Skeletal muscle satellite cell (primary cell): ENCODE results near the gene FAM170B.

ENCODE experiments used
- H3K27me3 ChIP-seq: 2 replicates; pipeline ENCODE4 v1.7.0; 2013; ENCODE audit warnings: low read length; ENCODE audit not compliant: control insufficient read depth, insufficient read depth
- H3K36me3 ChIP-seq: 2 replicates; pipeline ENCODE4 v1.7.0; 2013; ENCODE audit warnings: mild to moderate bottlenecking, control low read depth, low read length; ENCODE audit not compliant: insufficient read depth
- H3K4me1 ChIP-seq: 2 replicates; pipeline ENCODE4 v1.7.0; 2013; ENCODE audit warnings: low read length; ENCODE audit not compliant: control insufficient read depth, insufficient read depth
- H3K4me2 ChIP-seq: 2 replicates; pipeline ENCODE4 v1.7.0; 2013; ENCODE audit warnings: mild to moderate bottlenecking, low read length
- H3K4me3 ChIP-seq: 2 replicates; pipeline ENCODE4 v1.7.0; 2013; ENCODE audit warnings: low read length
- H3K9ac ChIP-seq: 2 replicates; pipeline ENCODE4 v1.7.0; 2013; ENCODE audit warnings: mild to moderate bottlenecking, low read depth, low read length, moderate library complexity
- H3K9me3 ChIP-seq: replicated peaks from 2 replicates; pipeline ENCODE4 v1.7.0; 2013; ENCODE audit warnings: mild to moderate bottlenecking, control low read depth, low read length

The FAM170B gene

DNA sequence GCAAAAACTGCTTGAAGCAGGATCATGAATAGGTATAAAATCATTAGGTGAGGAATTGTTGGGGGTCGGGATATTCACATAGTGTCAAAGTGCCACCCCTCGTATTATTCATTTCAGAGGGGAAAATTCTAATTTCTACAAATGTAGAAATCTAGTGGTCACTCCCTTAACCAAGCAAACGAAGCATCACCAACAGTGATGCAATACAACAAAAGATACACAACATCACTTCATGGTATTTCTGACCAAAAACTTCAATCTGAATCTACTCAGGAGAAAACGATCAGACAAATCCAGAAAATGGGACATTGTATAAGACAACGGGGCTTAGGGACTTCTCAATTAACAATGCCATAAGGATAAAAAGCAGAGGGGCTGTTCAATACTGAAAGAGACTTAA lies 26.3 kb upstream of the FAM170B start:
- Histone ChIP-seq H3K36me3 (no peaks in the 10 kb centered on the region), H3K4me2 (no peak overlapping the region), H3K4me3 (no peak overlapping the region), H3K9me3 (no peaks in the 10 kb centered on the region), H3K4me1 (no peaks in the 10 kb centered on the region), H3K9ac (no peak overlapping the region), H3K27me3 (peaks cover 20% of the 10 kb centered on the region)

DNA sequence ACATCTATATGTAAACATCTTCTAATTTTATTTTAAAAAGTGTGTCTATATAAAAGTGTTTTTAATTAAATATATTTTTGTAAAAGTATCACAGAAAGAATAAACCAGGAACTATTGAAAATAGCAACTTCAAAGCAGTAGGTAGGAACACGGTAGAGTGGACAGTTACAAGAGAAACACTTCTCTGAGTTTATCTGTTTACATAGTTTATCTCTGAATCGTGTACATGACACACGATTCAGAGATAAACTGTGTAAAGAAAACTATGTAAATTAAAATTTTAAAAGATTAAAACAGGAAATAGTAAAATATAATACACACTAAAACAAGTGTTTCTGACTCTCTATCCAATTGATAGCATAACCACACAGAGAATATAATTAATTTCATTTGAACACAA lies 25.1 kb upstream of the FAM170B start:
- Histone ChIP-seq H3K9ac (no peak overlapping the region), H3K27me3 (peaks cover 21% of the 10 kb centered on the region), H3K36me3 (no peaks in the 10 kb centered on the region), H3K4me2 (no peak overlapping the region), H3K4me1 (no peaks in the 10 kb centered on the region), H3K4me3 (no peak overlapping the region), H3K9me3 (no peaks in the 10 kb centered on the region)

DNA sequence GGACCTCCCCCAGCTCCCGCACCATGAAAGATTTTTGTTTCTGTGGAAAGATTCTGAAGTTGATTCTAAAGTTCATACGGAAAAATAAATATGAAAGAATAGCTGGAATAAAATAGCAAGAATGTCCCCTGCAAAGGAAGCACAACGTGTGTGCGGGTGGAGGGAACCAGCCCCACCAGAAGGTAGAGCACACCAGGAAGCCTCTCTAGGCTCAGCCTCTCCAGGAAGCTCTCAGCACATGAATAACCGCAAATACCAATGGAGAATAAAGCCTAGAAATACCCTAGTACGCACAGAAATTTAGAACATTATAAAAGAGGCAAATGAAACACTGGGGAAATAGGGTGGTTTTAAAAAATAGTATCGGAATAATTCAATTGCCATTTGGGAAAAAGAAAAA lies 24.6 kb upstream of the FAM170B start:
- Histone ChIP-seq H3K4me3 (no peak overlapping the region), H3K9ac (no peak overlapping the region), H3K27me3 (peaks cover 21% of the 10 kb centered on the region), H3K36me3 (no peaks in the 10 kb centered on the region), H3K9me3 (no peaks in the 10 kb centered on the region), H3K4me2 (no peak overlapping the region), H3K4me1 (no peaks in the 10 kb centered on the region)

DNA sequence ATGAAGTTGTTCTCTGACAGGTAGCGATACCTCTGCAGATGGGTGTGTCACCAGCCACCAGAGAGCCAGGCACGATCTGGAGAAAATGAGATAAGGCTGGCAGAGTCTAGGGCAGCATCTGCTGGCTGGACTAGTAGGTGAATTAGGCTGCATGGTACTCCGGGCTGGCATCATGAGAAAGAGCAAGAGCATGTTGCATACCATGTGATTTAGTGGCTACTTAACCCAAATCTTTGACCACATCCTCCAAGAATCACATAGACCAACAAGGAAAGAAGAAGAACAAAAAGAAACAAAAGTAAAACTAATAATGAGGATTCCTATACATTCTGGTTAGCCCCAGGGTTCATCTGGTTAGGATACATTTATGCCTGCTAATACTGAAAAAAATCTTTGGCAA lies 23.4 kb upstream of the FAM170B start:
- Histone ChIP-seq H3K36me3 (no peaks in the 10 kb centered on the region), H3K9ac (no peak overlapping the region), H3K27me3 (peaks cover 26% of the 10 kb centered on the region), H3K4me3 (no peak overlapping the region), H3K4me1 (no peaks in the 10 kb centered on the region), H3K4me2 (no peak overlapping the region), H3K9me3 (no peaks in the 10 kb centered on the region)

DNA sequence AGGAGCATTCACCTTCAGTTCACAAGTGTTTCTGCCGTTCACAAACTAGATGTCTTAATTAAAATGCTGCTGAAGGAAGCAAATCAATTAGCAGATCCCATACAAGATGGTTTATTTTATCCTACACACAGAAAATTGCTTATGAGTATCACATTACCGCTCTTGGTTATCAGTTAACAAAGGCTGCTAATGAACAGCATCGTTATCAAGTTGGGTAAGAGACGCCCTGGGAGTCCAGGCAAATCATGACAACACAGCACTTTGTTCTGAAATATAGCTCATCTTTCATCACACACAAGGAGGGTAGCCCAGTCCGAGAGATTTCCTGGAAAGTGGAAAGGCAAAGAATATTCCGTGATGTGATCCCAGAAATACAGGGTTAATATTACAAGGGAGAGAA lies 20.8 kb upstream of the FAM170B start:
- Histone ChIP-seq H3K4me2 (no peak overlapping the region), H3K9me3 (no peaks in the 10 kb centered on the region), H3K9ac (no peak overlapping the region), H3K4me1 (no peaks in the 10 kb centered on the region), H3K4me3 (no peak overlapping the region), H3K27me3 (peaks cover 45% of the 10 kb centered on the region), H3K36me3 (no peaks in the 10 kb centered on the region)

DNA sequence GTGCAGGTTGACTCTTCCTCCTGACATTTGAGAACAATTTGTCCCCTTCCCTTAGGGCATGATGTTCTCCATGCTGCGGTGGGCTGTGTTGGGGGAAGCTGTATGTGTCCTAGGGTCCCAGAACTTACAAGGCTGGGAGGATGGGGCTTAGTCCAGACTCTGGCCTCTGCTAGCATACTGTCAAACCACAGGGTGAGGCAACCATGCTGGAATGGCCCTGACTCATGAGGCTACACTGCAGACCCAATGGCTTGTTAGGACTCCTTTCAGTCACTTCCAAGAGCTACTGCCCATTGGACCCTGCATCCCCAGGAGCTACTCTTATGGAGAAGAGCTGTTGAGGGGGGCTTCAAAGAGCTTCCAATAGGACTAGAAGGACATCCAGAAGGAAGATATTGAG lies 20.1 kb upstream of the FAM170B start:
- H3K4me2 ChIP-seq: no peak overlapping the region
- no peak overlapping the region for H3K9ac ChIP-seq
- no peaks in the 10 kb centered on the region for H3K9me3 ChIP-seq
- peaks cover under 1% of the 10 kb centered on the region for H3K4me1 ChIP-seq
- H3K4me3 ChIP-seq: no peak overlapping the region
- H3K36me3 ChIP-seq: no peaks in the 10 kb centered on the region
- peaks cover 45% of the 10 kb centered on the region for H3K27me3 ChIP-seq

DNA sequence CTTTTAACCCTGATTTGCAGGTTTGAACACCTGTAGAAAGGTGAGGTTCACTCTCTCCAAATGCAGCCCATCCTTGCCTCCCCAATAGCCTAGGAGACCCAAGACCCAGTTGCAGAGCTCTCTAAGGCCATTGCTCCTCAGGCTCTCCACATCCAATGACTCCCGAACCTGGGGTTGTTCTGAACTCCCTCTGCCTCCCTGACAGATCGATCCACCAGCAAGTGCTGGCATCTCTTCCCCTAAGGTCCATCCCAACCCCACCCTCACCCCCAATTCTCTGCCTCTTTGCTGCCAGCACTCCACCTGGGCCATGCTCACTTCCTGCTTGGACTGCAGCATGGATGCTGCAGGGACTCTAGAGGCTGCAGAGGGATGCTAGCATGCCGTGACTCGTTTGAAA lies 19.3 kb upstream of the FAM170B start:
- Histone ChIP-seq H3K36me3 (no peaks in the 10 kb centered on the region), H3K9me3 (no peaks in the 10 kb centered on the region), H3K4me2 (no peak overlapping the region), H3K4me3 (no peak overlapping the region), H3K4me1 (peaks cover 3% of the 10 kb centered on the region), H3K9ac (no peak overlapping the region), H3K27me3 (peaks cover 45% of the 10 kb centered on the region)

DNA sequence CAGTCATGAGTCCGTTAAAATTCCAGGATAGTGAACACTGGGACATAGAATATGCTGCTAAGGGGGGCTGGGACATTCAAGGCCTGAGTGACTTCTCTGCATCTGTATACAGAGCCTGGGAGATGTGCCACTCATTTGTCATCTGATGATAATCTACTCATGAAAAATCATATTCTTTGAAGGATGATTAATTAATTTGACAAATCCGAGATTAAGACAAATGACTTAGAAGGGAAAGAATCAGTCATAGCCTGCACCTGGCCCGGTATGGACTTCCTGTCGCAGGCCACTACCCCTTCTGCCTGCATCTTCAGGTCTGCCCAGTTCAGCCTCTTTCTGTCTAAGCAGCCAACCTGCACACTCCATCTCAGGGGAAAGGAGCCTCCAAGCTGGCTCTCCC lies 18.8 kb upstream of the FAM170B start:
- H3K27me3 ChIP-seq: peaks cover 45% of the 10 kb centered on the region
- no peak overlapping the region for H3K4me3 ChIP-seq
- no peak overlapping the region for H3K4me2 ChIP-seq
- peaks cover 3% of the 10 kb centered on the region for H3K4me1 ChIP-seq
- H3K36me3 ChIP-seq: no peaks in the 10 kb centered on the region
- H3K9me3 ChIP-seq: no peaks in the 10 kb centered on the region
- no peak overlapping the region for H3K9ac ChIP-seq

DNA sequence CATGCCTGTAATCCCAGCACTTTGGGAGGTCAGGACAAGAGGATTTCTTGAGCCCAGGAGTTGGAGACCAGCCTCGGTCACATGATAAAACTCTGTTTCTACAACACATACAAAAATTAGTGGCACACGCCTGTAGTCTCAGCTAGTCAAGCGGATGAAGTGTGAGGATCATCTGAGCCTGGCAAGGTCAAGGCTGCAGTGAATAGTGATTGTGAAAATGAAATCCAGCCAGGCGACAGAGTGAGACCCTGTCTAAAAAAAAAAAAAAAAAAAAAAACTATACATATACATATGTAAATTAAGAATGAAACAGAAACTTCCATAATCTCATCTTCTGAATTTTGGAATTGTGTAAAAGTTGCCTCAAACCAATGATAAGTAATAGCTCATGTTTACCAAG lies 18.2 kb upstream of the FAM170B start:
- H3K9me3 ChIP-seq: no peaks in the 10 kb centered on the region
- H3K4me2 ChIP-seq: no peak overlapping the region
- no peak overlapping the region for H3K9ac ChIP-seq
- peaks cover 3% of the 10 kb centered on the region for H3K4me1 ChIP-seq
- no peak overlapping the region for H3K4me3 ChIP-seq
- no peaks in the 10 kb centered on the region for H3K36me3 ChIP-seq
- peaks cover 43% of the 10 kb centered on the region for H3K27me3 ChIP-seq

DNA sequence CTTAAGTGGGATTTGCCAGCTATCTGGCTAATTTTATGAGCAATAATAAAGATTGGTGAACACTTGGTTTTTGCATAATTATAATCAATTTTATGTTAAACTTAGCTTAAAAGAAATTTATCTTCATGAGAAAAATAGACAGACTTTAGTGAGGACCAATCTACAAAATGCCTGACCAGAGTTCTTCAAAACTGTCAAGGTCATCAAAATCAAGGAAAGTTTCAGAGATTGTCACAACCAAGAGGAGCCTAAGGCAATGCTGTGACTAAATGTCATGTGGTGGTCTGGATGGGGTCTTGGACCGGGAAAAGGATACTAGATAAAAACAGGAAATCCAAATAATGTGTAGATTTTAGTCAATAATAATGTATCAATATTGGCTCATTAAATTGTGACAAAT lies 17.7 kb upstream of the FAM170B start:
- Histone ChIP-seq H3K4me1 (peaks cover 3% of the 10 kb centered on the region), H3K4me2 (no peak overlapping the region), H3K36me3 (no peaks in the 10 kb centered on the region), H3K9me3 (no peaks in the 10 kb centered on the region), H3K9ac (no peak overlapping the region), H3K27me3 (peaks cover 41% of the 10 kb centered on the region), H3K4me3 (no peak overlapping the region)

DNA sequence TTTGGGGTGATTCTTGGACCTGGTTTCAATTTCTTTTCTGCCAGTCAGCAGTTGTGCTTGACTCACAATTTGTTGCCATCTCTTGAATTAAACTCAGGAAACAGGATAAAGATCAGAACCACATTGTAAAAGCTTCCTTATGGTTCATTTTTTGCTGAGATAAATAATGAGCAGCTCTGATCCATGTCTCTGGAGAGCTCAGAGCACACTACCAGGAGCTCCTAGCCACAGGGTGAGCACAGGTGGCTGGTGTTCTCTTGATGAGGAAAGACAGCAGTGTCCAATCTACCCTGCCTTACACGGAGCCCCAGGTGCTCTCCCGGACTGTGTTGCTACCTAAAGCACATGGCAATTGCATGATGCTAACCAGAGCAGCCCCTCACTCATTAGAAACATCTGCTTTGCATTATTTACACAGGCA lies 17.2 kb upstream of the FAM170B start:
- Histone ChIP-seq H3K4me2 (no peak overlapping the region), H3K9ac (no peak overlapping the region), H3K4me3 (no peak overlapping the region), H3K36me3 (no peaks in the 10 kb centered on the region), H3K4me1 (peaks cover 3% of the 10 kb centered on the region), H3K27me3 (peaks cover 45% of the 10 kb centered on the region), H3K9me3 (no peaks in the 10 kb centered on the region)

DNA sequence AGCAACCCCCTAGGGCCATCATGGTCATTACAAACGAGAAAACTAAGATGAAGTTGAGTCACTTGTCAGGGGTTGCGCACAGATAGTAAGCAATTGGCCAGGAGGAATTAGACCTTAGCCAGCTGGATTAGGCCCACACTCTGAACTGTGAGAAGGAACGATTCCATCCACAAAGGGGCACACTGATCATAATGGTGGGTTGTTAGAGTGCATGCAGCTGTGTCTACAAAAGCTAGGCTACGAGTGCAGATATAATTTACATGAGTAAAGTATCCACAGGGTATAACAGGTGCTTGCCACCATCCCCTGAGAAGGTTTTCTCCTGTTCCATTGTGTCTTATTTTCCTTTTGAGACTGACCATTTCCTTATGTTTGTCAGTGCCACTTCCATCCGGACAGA lies 16.6 kb upstream of the FAM170B start:
- no peaks in the 10 kb centered on the region for H3K9me3 ChIP-seq
- peaks cover 43% of the 10 kb centered on the region for H3K27me3 ChIP-seq
- no peak overlapping the region for H3K9ac ChIP-seq
- no peak overlapping the region for H3K4me3 ChIP-seq
- peaks cover 3% of the 10 kb centered on the region for H3K4me1 ChIP-seq
- H3K4me2 ChIP-seq: no peak overlapping the region
- H3K36me3 ChIP-seq: no peaks in the 10 kb centered on the region
